ENCODE data around the gene PIP4K2C.
"Not testable (repeated sequence)": the region's sequence is repeated elsewhere in the genome, so short reads cannot be mapped to it uniquely, and the experiment has no call there.

GRCh38 chr12:57636731-57637130 is 45.7 kb downstream of the PIP4K2C start:
- not testable (repeated sequence) for TF ChIP-seq EZH2 (IDR thresholded peaks at IDR 0.05; ENCODE audit: low read length, missing control alignments); CTCF (conservative IDR thresholded peaks at IDR 0.05 in 1 of 2, IDR thresholded peaks at IDR 0.05 in 1 of 2; ENCODE audit: low read depth in 1 of 2, low read length in 2 of 2)
